Ovary (tissue), 9 donors: ENCODE data around the gene HCRTR1. TPM values are rescaled to one million over a fixed set of nuclear protein-coding genes. Genes with fewer than 3 reads are reported as not detected.
A peak's percentile ranks its signal among the peaks of the same experiment; 100 is the strongest.

Experiments
- DNase-seq, 5 donors: peaks; one replicate each; pipeline ENCODE4 v3.0.0-alpha.2; 2019 to 2020
- H3K27ac ChIP-seq, 2 donors: fragments of 200-600 bp; one replicate each; pipeline versions ENCODE4 v1.5.1 to v1.8.0; 2019 to 2022
- H3K27me3 ChIP-seq: fragments of 200-600 bp; one replicate; pipeline ENCODE4 v1.8.0; 2022
- H3K36me3 ChIP-seq: fragments of 200-600 bp; sonication (generic); one replicate; pipeline ENCODE4 v1.5.1; 2019
- H3K4me1 ChIP-seq: one replicate; pipeline ENCODE4 v1.8.1; 2013; ENCODE audit warnings: mild to moderate bottlenecking, moderate library complexity; ENCODE audit not compliant: insufficient read depth
- H3K4me3 ChIP-seq: fragments of 200-600 bp; sonication (generic); one replicate; pipeline ENCODE4 v1.5.1; 2017
- H3K9me3 ChIP-seq, 2 donors: fragments of 200-600 bp in 1 of 2; sonication (generic) in 1 of 2; one replicate each; pipeline versions ENCODE4 v1.5.1 to v1.8.1; 2013 to 2019; ENCODE audit warnings: mild to moderate bottlenecking in 1 of 2, moderate library complexity in 1 of 2
- EP300 ChIP-seq: sonication (generic); formaldehyde crosslinking; IDR thresholded peaks from one replicate; pipeline ENCODE4 v1.6.1; 2017; ENCODE audit warnings: antibody characterized with exemption
- POLR2A ChIP-seq: fragments of 450-650 bp; IDR thresholded peaks from one replicate; pipeline ENCODE4 v1.6.1; 2017; ENCODE audit warnings: antibody characterized with exemption, mild to moderate bottlenecking, moderate library complexity
- WGBS, 3 donors: extraction: QIAGEN DNeasy Blood & Tissue Kit in 1 of 3; methylation state at CpG; one replicate each; pipeline versions ENCODE4 v1.1.5 to v1.1.7; 2013 to 2017; 5-methylcytosine and 5-hydroxymethylcytosine counted together
- intact Hi-C, 4 donors: fragments of 100-400 bp; cut with DNase I; formaldehyde crosslinking; loops; one replicate each; pipeline versions ENCODE4 v1.11.0 to v1.15.1; 2022 to 2023
- polyA plus RNA-seq, 2 donors: library from polyadenylated mRNA; stranded (reverse); fragments of 200-250 nt in 1 of 2; fragments of 350-450 nt in 1 of 2; fragmentation: Illumina TruSeq in 1 of 2; extraction: RNeasy Lipid Tissue Mini Kit (QIAGEN cat#74804) in 1 of 2; gene quantifications; one replicate each; pipeline ENCODE4 v1.2.3, GENCODE V29; 2013 to 2014
- total RNA-seq, 7 donors: library from RNA; depleted of rRNA in 2 of 7; stranded (reverse); fragments of >200 nt in 2 of 7; fragmentation: NEBNext Ultra II Directional in 3 of 7; extraction: Animal tissue kit (Norgen Biotek cat#: 25700) in 3 of 7; gene quantifications; one replicate each; pipeline versions ENCODE4 v1.1.0 to v1.2.4, GENCODE V29; 2016 to 2023
- TF ChIP-seq, protein P1 (sequence below), 3 donors: fragments of 450-650 bp in 2 of 3; fragments of 200-600 bp in 1 of 3; IDR thresholded peaks; one replicate each; pipeline versions ENCODE4 v1.5.1 to v1.8.0; 2016 to 2022; ENCODE audit warnings: antibody characterized with exemption in 3 of 3, mild to moderate bottlenecking in 1 of 3
- donor health status: DM: no; HTN: no; CAD: no; lungs with moderate emphysema.
- donor health status: DM: no; HTN: no; CAD: no.
- donor health status: Bipolar disorder and iron deficiency.
- donor health status: DM: yes; HTN: yes; CAD: no.
- donor health status: DM: no; HTN: no; CAD: no.
- donor health status: DM: yes; HTN: yes; CAD: no.

Gene HCRTR1
- total and polyA plus RNA-seq, 9 donors: not detected

DNA sequence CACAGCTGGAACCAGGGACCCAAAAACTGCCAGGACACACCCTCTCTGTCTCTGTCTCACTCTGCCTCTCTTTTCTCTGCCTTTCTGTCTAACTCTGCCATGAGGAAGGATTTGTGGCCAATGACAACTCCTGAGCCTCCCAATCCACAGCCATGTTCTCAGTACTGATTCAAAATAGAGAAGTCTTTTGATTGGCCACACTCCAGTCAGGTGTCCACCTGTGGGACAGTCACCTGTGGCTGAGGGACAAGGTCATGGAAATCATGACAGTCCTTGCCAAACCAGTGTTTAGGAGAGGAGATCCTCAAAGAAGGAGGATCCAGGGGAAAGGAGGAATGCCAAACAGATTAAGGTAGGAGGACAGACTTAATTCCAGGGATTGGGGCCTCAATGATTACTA, 25.4 kb upstream of the HCRTR1 start:
- Histone ChIP-seq H3K27ac (no peak overlapping the region), H3K27me3 (no peaks in the 10 kb centered on the region), H3K9me3 (no peaks in the 10 kb centered on the region), H3K4me3 (no peak overlapping the region), H3K4me1 (peaks cover 10% of the 10 kb centered on the region), H3K36me3 (no peaks in the 10 kb centered on the region)
- DNase-seq: no peak
- TF ChIP-seq, protein P1, sequence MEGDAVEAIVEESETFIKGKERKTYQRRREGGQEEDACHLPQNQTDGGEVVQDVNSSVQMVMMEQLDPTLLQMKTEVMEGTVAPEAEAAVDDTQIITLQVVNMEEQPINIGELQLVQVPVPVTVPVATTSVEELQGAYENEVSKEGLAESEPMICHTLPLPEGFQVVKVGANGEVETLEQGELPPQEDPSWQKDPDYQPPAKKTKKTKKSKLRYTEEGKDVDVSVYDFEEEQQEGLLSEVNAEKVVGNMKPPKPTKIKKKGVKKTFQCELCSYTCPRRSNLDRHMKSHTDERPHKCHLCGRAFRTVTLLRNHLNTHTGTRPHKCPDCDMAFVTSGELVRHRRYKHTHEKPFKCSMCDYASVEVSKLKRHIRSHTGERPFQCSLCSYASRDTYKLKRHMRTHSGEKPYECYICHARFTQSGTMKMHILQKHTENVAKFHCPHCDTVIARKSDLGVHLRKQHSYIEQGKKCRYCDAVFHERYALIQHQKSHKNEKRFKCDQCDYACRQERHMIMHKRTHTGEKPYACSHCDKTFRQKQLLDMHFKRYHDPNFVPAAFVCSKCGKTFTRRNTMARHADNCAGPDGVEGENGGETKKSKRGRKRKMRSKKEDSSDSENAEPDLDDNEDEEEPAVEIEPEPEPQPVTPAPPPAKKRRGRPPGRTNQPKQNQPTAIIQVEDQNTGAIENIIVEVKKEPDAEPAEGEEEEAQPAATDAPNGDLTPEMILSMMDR (IDR thresholded peaks at IDR 0.05): no peak
- TF ChIP-seq EP300: no peak
- TF ChIP-seq POLR2A: no peak
- intact Hi-C loops: loop anchor here in 1 of 4 donors (2.0 kb wide), 1 partner anchor 27 kb away; no protein-coding TSS in a partner anchor

DNA sequence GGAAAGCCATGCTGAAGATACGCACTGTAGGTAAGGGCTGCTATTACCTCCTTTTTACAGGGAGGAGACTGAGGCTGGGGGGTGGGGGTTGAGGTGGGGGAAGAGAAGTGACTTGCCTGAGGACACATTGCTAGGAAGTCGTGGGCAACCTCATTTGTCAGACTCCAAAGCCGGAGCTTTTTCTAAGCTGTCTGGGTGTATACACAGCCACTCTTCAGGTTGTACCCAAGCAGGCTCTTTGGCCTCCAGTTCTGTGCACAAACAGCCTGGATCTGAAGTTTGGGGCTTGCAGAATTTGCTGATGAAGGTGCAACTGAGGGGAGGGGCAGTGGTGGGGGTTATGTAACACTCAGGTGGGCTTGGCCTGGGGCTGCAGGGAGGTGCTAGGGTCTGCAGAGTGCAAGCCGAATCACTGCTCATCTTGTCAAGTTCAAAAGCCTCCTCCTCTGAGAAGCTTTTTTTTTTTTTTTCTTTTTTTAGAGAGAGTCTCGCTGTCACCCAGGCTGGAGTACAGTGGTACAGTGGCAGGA, 24.3 kb upstream of the HCRTR1 start:
- Histone ChIP-seq H3K9me3 (no peaks in the 10 kb centered on the region), H3K4me1 (peaks cover 3% of the 10 kb centered on the region), H3K27ac (no peak overlapping the region), H3K4me3 (no peak overlapping the region), H3K27me3 (no peaks in the 10 kb centered on the region), H3K36me3 (no peaks in the 10 kb centered on the region)
- intact Hi-C loops: loop anchor here in 2 of 4 donors (1.0 to 2.0 kb wide), 2 partner anchors 28 to 29 kb away; no protein-coding TSS in a partner anchor
- WGBS, 3 donors: 86 to 93% (median 91%) methylated on average over 5 of the region's 5 CpGs
- DNase-seq: no peak
- TF ChIP-seq EP300 (no peak), POLR2A (no peak)
- TF ChIP-seq, protein P1 (IDR thresholded peaks at IDR 0.05): no peak

DNA sequence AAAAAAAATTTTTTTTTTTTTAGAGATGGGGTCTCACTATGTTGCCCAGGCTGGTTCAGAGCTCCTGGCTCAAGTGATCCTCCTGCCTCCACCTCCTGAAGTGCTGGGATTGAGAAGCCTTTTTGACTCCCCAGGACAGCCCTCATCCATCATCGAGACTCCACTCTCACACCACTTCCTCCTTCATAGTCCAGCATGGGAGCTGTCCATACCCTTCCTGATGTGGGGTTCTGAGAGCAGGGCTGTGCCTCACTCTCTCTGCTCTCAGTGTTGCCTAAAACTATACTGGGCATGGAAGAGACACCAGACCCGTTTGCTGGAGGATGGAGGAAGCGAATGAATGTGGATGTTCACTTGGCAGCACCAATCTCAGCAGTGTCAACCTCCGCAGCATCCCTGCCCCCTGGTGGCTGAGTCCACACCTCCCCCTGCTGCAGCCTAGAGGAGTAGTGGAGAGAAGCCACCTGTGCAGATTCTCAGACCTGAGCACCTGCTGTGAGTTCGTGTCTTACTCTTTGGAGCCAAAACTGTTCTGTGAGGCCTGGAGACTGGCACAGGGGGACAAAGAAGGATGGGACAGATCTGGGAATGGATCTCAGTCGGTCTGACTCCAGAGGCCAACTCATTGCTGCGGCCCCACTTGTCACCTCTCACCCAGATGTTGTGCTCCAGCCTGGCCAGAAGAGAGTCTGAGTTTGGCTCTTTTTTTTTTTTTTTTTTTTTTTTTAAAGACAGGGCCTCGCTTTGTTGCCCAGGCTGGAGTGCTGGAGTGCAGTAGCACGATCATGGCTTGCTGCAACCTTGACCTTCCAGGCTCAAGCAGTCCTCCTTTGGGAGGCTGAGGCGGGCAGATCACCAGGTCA, 23.5 kb upstream of the HCRTR1 start:
- intact Hi-C loops: loop anchor here in 3 of 4 donors (1.0 to 2.0 kb wide), 2 partner anchors 29 to 30 kb away; no protein-coding TSS in a partner anchor
- TF ChIP-seq, protein P1 (IDR thresholded peaks at IDR 0.05): peak; percentile 70 to 86 (median 78)
- TF ChIP-seq POLR2A: no peak
- TF ChIP-seq EP300: no peak
- H3K4me3 ChIP-seq: no peak overlapping the region
- DNase-seq: peak; percentile 83 to 92 (median 86)
- no peaks in the 10 kb centered on the region for H3K36me3 ChIP-seq
- WGBS, 3 donors: 38 to 50% (median 40%) methylated on average over 10 of the region's 10 CpGs
- H3K27me3 ChIP-seq: no peaks in the 10 kb centered on the region
- H3K9me3 ChIP-seq: no peaks in the 10 kb centered on the region
- no peak overlapping the region for H3K27ac ChIP-seq
- no peaks in the 10 kb centered on the region for H3K4me1 ChIP-seq

DNA sequence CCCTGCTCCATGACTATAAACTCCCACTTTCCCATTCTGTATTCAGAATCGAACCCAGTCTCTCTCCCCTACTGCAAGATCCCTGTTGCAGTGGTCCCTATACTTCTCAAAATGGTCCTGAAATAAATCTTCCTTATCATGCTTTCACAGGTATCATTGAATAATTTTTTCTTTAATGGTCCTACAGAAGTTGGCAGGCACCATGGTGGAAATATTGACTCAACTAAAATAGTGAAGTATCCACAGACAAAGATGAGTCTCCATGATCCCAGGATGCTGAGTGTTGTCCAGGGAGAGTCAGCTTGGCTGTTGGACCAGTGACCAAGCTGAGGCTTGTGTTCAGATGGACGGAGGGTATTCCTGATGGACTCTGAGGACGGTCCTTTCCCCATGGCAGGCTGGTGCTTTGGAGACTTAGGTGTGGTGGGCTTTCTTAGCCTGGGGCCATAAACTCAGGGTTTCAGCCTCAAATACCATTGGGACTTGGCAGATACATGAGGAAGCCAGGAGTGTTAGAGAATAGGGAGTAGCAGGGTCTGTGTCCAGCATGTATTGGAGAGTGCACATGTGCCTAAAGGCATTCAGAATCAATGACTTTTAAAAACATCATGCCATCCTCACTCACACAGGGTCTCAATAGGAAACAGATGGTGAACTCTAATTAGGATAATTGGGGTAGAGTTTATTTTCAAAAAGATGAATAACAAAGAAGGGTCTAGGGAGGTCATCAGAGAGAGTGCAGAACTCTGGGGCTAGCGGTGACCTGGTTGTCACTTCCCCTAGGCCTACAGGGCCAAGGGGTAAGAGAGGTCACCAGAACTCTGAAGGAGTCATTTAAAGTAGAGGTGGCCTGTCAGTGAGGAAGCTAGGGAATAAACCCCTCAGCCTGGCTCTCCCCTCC, 21.4 kb upstream of the HCRTR1 start:
- TF ChIP-seq EP300 (no peak), POLR2A (no peak)
- TF ChIP-seq, protein P1 (IDR thresholded peaks at IDR 0.05): no peak
- no peak for DNase-seq
- H3K27me3 ChIP-seq: no peaks in the 10 kb centered on the region
- H3K27ac ChIP-seq: no peak overlapping the region
- intact Hi-C loops: loop anchor here in 2 of 4 donors (2.0 to 5.0 kb wide), 2 partner anchors 31 to 34 kb away; no protein-coding TSS in a partner anchor
- H3K9me3 ChIP-seq: no peaks in the 10 kb centered on the region
- no peak overlapping the region for H3K4me3 ChIP-seq
- no peaks in the 10 kb centered on the region for H3K4me1 ChIP-seq
- 95 to 96% (median 95%) methylated on average over 4 of the region's 4 CpGs for WGBS, 3 donors
- no peaks in the 10 kb centered on the region for H3K36me3 ChIP-seq
